ENCODE results near the gene KRT27. TPM values are rescaled to one million over a fixed set of nuclear protein-coding genes. Genes with fewer than 3 reads are reported as not detected.

KRT27 gene
- total and polyA plus RNA-seq, 2 donors (not counting 3 experiments of a cell fraction or from before 2014, with no cell fraction given), result not detected

- no peak for DNase-seq (ENCODE audit: low read depth, low spot score)
- dilution Hi-C loops (cut with MboI; ENCODE audit: extremely low pct_ligation_motif_present, low sequenced_read_pairs) (no loop called here), intact Hi-C loops (cut with micrococcal nuclease) (loop anchor here (5.0 kb wide), 1 partner anchor 850 kb away; no protein-coding TSS in a partner anchor)
- Histone ChIP-seq H3K4me2 (ENCODE audit: insufficient read depth, low read length) (no peak overlapping the region), H3K27me3 (ENCODE audit: control insufficient read depth in 2 of 2, insufficient read depth in 2 of 2, low read length in 2 of 2) (peaks cover 2 to 4% of the 10 kb centered on the region in 2 experiments), H3K4me3 (replicated peaks in 1 of 3; ENCODE audit: insufficient read depth in 1 of 3, low read depth in 1 of 3, low read length in 3 of 3) (no peak overlapping the region), H2AFZ (ENCODE audit: low read depth, low read length) (no peak overlapping the region), H3K9ac (replicated peaks; ENCODE audit: extremely low read depth, insufficient read depth, low read length) (no peak overlapping the region), H3K36me3 (ENCODE audit: control insufficient read depth in 2 of 2, extremely low read depth in 1 of 2, insufficient read depth in 2 of 2, low read length in 2 of 2) (peaks cover 0 to 2% of the 10 kb centered on the region in 2 experiments), H3K27ac (ENCODE audit: insufficient read depth, low read depth, low read length) (no peak overlapping the region), H3K4me1 (ENCODE audit: control insufficient read depth, extremely low read depth, insufficient read depth, low read length) (peaks cover 9% of the 10 kb centered on the region), H3K9me3 (replicated peaks; ENCODE audit: control insufficient read depth, insufficient read depth, low read length) (no peaks in the 10 kb centered on the region), H3K9me1 (replicated peaks; ENCODE audit: control insufficient read depth, extremely low read depth, insufficient read depth, low read length) (no peaks in the 10 kb centered on the region), H3K79me2 (ENCODE audit: control insufficient read depth, insufficient read depth, low read length) (no peaks in the 10 kb centered on the region), H4K20me1 (replicated peaks; ENCODE audit: control insufficient read depth, extremely low read depth, insufficient read depth, low read length) (no peaks in the 10 kb centered on the region)
- ChIA-PET POLR2A (no interaction called here), CTCF (no interaction called here)
- no TSS peak for BruUV-seq (replicated peaks)
- TF ChIP-seq CTCF (IDR thresholded peaks at IDR 0.05; ENCODE audit: extremely low read depth in 1 of 2, insufficient read depth in 1 of 2, low read depth in 1 of 2, low read length in 2 of 2) (no peak), JUN (IDR thresholded peaks at IDR 0.05; ENCODE audit: borderline replicate concordance, insufficient read depth, insufficient read length, low read depth) (no peak), MAX (IDR thresholded peaks at IDR 0.05; ENCODE audit: insufficient read depth, insufficient read length) (no peak), POLR2A (IDR thresholded peaks at IDR 0.05; ENCODE audit: low read depth, low read length) (no peak), MYC (IDR thresholded peaks at IDR 0.05; ENCODE audit: low read depth, low read length) (no peak), EZH2 (IDR thresholded peaks at IDR 0.05; ENCODE audit: borderline replicate concordance, low read depth, low read length, severe bottlenecking) (no peak), POLR2AphosphoS5 (IDR thresholded peaks at IDR 0.05; ENCODE audit: insufficient read depth, low read depth, low read length) (no peak), GATA2 (IDR thresholded peaks at IDR 0.05; ENCODE audit: insufficient read depth, insufficient read length, low read depth, low read length) (no peak), FOS (IDR thresholded peaks at IDR 0.05; ENCODE audit: borderline replicate concordance, insufficient read depth, low read length) (no peak)
- no peak for FAIRE-seq
These were observed 34.8 kb upstream of the KRT27 start for GRCh38 chr17:40817103-40817682.
